CD4-positive, alpha-beta T cell treated with Interleukin-21 for 1 hour (primary cell): ENCODE results near the gene CABYR.
A peak's percentile ranks its signal among the peaks of the same experiment; 100 is the strongest.

Experiments
- DNase-seq: peaks from one replicate; pipeline ENCODE4 v3.0.0-alpha.2; 2020

The CABYR gene, protein sequence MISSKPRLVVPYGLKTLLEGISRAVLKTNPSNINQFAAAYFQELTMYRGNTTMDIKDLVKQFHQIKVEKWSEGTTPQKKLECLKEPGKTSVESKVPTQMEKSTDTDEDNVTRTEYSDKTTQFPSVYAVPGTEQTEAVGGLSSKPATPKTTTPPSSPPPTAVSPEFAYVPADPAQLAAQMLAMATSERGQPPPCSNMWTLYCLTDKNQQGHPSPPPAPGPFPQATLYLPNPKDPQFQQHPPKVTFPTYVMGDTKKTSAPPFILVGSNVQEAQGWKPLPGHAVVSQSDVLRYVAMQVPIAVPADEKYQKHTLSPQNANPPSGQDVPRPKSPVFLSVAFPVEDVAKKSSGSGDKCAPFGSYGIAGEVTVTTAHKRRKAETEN

DNA sequence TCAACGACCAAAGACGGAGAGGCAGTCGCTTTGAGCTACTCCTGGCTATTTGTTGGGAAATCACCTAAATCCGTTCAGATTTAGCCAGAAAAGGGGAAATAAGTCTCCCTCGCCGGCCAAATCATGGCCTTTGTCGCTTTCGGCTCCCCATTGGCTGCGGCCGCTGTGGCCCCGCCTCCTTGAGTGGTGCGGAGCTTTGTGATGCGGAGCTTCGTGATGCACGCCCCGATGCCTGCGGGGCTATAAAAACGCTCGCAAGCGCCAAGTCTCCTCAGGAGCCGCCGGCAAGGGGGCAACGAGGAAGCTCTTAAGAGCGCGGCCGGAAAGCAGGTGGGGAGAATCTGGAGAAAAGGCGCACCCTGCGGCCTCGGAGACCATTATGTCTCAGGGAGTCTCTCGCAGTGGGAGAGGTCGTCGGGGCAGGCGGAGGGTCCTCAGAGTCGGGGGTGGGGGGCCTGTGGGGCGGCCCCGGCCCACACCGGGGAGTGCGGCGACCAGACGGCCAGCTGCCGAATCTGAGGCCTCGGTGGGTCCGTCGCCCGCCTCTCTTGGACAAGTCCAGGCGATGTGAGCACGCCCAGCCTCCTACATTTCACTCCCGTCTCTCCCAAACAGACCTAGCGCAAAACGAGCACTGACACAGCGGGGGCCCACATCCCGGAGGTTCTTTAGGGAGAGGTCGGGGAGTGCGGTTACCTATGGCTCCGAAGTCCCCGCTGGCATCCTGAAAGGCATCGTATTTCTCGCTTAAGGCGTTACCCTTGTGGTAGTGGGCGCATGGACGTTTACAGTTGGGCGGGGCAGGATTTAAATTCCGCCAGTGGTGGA is at the start of gene CABYR:
Gene CABYR, plus strand, starts transcription at position 274 of the 828 bp plus-strand sequence. CDS start 4,053 bp downstream, outside the sequence.
- DNase-seq = peak; percentile 85

DNA sequence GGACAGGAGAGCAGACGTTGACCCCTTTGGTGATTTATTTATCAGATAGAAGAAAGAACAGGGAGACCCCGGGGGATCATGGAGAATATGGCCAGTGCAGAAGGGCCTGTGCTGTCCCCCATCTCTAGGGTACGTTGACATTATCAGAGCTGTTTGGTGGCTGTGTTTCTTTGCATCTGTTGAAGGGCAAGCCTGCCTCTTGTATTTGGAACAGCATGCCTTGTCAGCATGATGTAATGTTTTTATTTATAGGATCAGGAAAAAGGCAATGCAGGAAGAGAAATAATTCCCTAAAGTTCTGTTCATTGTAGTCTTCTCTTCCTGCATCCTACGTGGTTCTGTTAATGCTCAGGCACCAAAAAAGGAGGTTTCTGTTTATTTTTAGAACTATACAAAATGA is 49.8 kb upstream of the CABYR start:
- DNase-seq = no peak

DNA sequence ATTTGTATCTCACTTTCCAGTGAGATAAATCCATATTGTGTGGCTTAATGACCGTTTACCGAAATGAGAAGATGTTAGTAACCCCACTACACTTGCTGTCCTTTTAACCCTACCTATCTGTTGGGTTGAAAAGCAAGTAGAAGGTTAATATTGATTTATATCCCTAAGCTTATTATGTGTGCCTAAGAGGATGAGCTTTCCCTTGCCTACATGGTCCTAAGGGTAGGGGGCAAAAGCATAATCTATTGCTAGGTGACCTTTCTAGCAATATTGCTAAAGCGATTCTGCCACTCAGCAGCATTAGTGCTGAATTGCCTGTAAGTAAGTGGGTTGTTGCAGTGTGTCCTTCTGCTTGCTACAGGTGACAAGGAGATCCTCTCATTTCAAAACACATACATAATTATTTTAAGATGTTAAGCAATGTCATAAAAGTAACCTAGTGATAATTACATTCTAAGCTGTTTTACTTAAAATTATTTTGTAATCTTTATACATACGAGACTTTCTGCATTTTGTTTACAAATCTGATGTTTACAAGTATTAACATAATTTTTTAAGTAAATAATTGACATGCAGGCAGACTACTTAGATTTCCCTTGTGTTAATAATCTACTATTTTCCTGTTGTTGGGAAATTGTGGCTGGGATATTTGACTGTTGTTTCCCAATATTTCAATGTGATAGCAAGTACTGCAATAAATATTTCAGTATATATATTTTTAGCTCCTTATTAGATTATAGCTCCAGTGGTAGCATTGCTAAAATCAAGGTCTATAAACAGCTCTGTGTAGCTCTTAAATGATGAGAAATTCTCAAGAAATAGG is 49.1 kb upstream of the CABYR start:
- DNase-seq = no peak

DNA sequence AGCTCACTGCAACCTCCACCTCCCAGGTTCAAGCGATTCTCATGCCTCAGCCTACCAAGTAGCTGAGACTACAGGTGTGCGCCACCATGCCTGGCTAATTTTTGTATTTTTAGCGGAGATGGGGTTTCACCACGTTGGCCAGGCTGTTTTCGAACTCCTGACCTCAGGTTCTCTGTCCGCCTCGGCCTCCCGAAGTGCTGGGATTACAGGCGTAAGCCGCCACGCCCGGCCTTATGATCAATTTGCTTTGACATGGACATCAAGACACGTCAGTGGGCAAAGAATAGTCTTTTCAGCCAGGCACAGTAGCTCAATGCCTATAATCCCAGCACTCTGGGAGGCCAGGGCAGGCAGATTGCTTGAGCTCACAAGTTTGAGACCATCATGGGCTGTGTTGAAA is 48.0 kb upstream of the CABYR start:
- no peak for DNase-seq

DNA sequence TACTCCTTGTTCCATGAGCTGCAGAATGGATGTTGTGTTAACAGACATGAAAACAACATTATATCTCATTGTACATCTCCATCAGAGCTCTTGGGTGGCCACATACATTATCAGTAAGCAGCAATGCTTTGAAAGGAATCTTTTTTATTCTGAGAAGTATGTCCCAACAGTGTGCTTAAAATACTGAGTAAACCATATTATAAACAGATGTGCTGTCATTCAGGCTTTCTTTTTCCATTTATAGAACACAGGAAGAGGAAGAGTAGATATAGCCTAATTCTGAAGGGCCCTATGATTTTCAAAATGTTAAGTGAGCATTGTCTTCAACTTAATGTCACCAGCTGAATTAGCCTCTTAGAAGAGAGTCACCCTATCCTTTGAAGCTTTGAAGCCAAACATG is 44.3 kb upstream of the CABYR start:
- DNase-seq = no peak

DNA sequence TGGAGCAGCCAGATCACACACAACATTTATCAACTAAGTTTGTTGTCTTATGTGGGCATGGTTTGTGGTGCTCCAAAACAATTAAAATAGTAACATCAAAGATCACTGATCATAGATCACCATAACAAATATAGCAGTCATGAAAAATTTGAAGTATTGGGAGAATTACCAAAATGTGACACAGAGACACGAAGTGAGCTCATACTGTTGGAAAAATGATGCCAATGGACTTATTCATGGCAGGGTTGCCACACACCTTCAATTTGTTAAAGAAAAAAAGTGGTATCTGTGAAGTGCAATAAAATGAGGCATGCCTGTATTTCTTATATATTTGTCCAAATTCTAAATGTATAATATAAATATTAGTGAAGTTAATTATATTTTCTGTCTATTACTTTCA is 42.9 kb upstream of the CABYR start:
- DNase-seq = no peak

DNA sequence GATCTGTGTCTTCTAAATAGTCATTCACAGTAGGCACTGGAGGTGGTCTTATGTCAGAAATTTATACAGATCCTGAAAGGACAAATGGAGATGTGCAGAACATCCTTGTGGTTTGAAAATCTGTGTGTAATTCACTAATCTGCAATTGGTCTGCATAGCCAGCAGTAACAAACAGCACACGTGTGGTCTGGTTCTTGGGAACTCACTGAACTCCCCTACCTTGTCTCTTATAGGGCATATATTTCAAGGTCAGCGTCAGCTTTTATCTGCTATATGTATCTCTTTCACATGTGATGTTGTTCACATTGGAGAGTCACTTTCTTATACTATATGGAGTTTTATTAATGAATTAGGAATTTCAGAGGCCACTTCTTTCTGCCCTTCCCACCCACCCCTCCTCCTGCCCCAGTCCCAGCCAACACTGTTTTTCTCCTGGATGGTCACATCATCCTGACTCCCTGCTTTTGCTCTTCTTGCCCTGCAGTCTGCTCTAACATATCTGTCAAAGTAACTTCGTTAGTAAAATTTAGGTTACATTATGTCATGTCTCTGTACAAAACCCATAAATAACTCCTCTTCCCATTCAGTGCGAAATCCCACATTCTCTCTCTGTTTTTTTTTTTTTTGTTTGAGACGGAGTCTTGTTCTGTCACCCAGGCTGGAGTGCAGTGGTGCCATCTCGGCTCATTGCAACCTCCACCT is 35.4 kb upstream of the CABYR start:
- DNase-seq = no peak

DNA sequence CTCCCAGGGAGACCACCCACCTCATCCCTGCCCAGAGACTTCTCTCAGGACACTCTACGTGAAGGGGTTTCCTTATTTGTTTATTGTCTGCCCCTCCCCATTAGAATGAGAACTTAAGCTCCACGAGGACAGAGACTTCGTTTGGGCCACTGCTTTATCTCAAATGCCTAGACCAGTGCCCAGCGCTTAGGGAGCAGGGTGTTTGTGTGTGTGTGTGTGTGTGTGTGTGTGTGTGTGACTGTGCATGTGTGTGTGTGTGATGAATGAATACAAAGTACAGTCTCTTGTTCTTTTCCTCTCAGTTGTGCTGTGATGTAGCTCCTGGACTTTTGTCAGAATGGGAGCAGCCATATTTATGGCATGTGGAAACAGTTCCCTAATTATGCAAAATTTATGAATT is 34.4 kb upstream of the CABYR start:
- no peak for DNase-seq

DNA sequence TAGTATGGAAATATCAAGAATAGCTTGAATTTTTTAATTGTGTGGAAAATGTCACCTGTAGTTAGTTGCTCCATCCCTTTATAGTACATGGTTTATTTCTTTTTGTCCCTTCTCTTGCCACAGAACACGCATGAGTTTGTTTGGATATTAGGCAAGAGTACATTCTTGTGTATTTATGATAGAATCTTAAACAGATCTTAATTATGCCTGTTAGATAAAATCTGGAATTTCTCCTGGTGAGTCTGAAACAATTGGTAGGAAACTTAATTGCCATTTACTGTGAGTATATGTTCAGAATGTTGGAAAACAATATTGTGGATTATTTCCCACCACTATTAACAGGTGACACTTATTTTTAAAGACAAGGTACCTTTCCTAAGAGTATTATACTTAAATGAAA is 30.2 kb upstream of the CABYR start:
- DNase-seq = no peak

DNA sequence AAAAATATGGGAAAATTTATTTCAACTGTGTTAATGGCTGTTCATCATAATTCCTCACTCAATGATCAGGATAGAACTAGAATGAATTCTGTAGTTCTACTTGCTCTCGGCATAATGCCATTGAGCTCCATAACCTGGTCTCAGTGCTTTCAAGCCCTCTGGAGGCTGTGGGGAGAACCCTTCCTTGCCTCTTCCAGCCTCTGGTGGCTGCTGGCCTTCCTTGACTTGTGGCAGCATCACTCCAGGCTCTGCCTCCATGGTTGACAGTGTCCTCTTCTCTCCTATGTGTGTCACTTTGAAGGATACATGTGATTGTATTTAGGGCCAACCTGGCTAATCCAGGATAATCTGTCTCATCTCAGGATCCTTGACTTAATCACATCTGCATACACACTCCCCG is 26.9 kb upstream of the CABYR start:
- no peak for DNase-seq

DNA sequence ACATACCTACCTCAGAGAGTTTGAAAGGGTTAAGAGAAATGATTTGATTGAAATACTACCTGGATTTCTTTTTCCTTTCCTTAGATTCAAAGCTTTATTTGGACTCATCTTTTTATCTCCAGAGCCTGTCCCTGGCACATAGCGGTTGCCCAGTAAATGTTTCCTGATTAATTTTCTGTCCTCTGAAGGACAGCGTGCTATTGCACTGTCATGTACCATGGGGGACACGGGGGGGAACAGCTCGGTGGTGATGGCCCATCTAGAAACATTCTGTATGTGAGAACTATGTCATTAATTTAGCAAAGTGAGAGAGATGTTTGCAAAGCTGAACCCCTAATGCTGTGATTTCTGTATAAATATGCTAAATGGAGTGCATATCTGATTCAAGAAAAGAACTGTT is 26.4 kb upstream of the CABYR start:
- no peak for DNase-seq

DNA sequence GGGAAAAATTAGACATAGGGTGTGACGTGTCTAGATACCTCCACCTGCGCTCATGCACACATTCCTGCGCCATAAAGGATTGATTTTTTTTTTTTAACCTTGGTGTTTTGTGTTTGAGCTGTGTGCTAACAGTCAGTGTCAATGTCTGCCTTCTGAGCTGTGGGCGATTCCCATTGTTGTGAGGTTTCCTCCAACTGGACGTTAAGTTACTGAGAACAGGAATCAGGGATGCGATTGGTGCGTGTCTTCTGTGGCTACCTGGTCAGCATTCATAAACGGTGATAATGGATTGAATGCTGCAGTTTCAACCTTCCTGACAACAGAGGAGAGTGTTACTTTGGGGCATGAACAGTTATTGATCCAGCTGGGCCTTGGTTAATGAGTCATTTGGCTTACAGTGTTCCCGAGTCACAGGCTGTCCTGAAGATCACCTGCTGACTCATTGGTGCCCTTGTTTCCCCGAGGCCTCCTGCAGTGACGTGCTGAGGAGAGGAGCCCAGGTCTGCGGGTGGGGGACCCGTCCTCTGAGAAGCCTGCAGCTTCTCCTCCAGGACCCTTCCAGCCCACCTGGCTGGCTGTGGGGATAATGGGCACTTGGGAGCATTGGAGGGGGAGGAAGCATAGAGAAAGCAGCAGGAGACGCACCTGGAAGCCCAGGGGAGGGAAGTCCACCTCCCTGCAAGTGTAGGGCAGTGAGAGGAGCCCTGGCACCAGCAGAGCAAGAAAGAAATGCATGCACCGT is 25.8 kb upstream of the CABYR start:
- DNase-seq = no peak

DNA sequence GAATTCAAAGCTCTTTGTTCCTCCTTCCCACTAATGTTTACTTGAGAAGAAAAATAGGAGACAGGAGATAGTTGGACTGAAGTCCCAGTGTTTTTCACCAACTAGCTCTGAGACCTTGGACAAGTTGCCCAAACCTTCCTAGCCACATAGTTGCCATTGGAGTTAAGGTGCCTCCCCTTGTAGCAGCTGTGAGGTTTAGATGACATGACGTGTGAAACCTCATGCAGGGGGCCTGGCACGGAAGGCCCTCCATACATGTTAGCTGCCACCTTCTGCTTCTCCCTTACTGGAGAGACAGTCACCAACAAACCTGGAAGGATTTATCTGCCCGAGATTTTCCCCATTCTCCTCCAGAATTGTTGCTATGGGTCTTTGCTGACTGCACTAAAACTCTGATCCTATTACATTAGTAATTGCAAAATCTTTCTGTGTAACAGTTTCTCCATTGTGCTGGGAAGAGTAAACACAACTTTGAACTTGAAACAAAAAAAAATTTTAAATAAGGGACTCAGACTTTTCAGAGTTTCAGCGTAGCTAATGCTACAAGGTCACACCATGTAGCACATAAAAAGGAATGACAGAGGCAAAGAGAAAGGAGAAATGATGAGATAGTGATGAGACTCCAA is 23.8 kb upstream of the CABYR start:
- DNase-seq = no peak

DNA sequence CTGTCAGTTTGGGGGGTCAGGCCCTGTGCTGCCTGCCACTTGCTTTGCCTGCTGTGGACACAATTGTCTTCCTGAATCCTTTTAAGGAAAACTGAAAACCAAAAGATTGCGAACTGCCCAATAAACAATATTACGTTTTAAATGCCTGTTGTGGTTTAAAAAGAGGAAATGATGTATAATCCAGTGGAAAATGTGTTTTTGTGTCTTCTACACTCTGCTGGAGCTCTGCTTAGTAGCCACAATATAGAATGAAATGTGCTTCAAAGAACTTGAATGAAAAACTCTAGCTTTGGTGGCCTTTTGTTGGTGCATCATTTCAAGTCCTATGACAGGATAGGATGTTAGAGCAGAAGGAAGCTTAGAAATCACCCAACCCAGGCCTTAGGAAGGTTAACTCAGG is 23.2 kb upstream of the CABYR start:
- no peak for DNase-seq

DNA sequence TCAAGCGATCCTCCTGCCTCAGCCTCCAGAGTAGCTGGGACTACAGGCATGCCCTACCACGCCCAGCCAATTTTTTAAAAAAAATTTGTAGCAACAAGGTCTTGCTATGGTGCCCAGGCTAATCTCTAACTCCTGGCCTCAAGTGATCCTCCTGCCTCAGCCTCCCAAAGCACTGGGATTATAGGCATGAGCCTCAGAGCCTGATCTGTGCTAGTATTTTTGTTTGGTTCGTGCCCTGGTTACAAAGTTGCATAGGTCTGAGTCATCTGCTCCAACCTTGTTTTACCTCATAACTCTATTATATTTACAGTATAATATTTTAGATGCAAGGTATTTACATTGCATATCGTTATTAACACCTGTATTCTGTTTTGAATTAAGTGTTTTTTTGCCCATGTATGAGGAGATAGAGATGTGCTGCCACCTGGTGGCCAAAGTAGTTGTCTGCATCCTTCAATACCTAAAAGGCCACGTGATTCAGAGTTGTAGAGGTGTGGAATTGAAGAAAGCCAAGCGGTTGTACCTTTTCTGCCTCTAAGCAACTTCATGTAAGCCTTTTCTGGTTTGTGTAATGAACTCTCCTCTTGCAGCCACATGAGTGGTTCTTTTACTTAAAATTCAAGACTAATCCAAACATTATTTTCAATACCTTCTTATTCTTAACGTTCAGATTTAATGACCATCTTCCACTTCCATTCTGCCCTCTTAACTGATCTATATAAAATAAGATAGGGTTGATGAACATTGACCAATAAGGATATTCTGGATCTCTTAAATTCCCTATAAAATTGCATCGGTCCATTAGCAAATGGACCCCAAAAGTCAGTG is 19.9 kb upstream of the CABYR start:
- DNase-seq = peak; percentile 82

DNA sequence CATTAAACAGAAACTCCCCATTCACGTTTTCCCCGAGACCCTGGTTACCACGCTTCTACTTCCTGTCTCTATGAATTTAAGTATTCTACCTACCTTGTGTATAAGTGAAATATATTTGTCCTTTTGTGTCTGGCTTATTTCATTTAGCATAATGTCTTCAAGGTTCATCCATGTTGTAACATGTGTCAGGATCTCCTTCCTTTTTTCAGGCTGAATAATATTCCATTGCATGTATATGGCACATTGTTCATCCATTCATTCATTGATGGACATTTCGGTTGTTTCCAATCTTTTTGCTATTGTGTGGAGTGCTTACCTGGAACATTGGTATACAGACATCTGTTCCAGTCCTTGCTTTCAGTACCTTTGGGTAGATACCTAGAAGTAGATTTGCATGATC is 18.2 kb upstream of the CABYR start:
- no peak for DNase-seq

DNA sequence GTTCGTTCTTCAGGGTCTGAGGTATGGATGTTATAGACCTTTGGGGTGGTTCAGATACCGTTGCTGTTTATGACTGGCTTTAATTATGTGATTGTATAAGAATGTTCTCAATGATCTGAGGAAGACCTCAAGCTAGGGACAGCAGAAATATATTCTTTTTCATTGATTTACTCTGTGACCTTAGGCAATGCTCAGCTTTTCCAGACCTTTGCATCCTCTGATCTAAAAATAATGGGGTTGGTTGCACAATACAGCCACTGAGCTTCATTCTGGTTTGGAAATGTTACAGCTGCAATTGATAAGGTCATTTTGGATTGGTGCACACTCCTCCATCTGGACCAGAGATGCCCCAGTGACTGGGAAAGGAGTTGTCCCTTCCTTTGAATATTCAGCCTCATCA is 17.2 kb upstream of the CABYR start:
- DNase-seq = no peak

DNA sequence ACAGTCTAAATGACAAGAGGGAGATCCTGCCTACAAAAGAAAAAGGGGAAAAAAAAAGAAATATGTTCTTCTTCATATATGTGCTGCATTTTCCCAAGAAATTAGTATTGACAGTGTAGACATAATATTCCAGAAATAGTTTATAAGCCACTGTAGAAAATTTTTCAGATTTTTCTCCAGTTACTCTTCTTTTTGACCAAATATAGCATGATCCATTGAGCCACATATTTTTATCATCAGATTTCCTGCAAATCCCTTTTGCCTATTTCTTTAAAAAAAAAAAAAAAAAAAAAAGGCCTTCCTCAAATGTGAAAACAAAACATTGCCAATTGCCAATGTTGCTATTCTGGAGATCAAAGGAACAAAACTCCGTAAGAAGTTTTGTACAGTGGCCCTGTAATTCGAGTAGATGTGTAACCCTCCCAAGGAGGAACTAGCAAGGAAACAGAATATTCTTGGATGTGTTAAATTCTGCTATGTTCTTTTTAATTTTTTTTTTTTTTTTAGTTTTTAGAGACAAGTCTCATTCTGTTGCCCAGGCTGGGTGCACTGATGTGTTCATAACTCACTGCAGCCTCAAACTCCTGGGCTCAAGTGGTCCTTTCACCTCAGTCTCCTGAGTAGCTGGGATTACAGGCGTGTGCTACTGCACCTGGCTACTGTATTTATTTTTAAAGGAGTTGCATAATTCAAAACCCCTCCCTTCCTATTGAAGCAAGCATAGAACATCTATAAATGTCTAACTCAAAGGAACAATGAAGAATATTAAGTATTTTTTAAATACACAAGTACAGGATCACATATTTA is 12.5 kb upstream of the CABYR start:
- DNase-seq = no peak

DNA sequence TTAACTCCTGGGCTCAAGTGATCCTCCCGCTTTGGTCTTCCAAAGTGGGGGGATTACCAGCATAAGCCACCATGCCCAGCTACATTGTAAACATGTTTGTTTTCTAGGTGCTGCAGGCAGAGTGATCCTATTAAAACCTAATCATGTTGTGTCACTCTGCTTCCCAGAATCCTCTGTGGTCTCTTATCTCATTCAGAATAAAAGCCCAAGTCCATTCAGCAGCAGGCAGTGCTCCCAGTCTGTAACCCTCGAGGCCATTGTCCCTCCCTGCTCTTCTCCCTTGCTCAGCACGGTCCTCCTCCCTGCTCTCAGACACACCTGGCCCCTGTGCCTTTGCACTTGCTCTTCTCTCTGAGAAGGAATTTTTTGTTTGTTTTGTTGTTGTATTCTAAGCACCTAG is 11.1 kb upstream of the CABYR start:
- DNase-seq = no peak

DNA sequence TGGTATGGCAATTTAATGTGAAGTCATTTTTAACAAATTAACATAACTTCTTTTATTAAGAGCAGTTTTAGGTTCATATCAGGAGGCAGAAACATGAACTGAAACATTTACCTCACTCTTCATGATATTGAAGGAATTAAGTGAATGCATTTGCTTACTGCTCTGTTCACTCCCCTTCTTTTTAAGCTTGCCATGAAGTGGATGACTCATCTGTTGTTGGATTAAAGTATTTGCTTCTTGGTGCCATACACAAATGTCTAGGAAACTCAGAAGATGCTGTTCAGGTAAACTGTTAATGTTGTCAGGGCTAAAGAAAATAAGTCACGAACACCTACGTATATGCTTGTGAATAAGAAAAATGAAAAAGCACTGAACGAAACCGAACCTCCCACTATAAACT is 10.2 kb upstream of the CABYR start:
- no peak for DNase-seq
